Measurements from ENCODE around the gene TTC3. TPM values are rescaled to one million over a fixed set of nuclear protein-coding genes. Genes with fewer than 3 reads are reported as not detected.

Gene TTC3
- total and polyA plus RNA-seq, 9 of the 15 experiments (the other 6 are each of a cell fraction or from before 2014, with no cell fraction given) = 17.5 to 92.0 (median 59.5) TPM

DNA sequence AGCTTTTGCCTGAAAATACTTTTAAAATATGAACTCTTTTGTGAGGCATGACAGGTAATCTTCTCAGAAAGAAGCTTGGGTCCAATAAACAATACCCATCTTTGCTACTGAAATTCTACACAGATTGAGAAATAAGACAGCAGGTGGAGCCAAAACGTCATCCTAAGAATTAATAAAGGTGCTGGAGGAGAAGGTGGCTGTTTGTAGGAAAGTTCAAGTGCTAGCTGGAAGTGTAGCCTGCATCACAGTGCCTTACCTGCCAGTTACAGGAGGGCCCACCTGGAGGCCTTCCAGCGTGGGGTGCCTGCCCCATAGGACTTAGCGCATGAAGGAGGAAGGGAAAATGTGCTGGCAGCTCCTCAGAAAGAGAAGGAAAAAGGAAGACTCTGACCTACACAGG is 93.7 kb downstream of the TTC3 start (continued):
- TF ChIP-seq REST (IDR thresholded peaks at IDR 0.05; ENCODE audit: borderline replicate concordance) (peak; percentile 56; the same call in 1 of the 2 replicates), REST (CRISPR knock-in tag; IDR thresholded peaks at IDR 0.05; ENCODE audit: low read depth) (no peak), POLR3A (IDR thresholded peaks at IDR 0.05; ENCODE audit: borderline replicate concordance, extremely low read depth, insufficient read depth, insufficient read length) (no peak), CTCF (IDR thresholded peaks at IDR 0.05 in 2 of 3, conservative IDR thresholded peaks at IDR 0.05 in 1 of 3; ENCODE audit: insufficient read depth in 2 of 3, low read depth in 1 of 3, low read length in 3 of 3) (peak in 2 of 3 experiments; percentile 40 to 60; a peak in 4 of 6 replicates), FUS (optimal IDR thresholded peaks at IDR 0.05; ENCODE audit: low read depth, low read length) (no peak), ZNF436 (CRISPR knock-in tag; IDR thresholded peaks at IDR 0.05) (no peak), NR2C2 (CRISPR knock-in tag; IDR thresholded peaks at IDR 0.05) (no peak), NR2C2 (tag; IDR thresholded peaks at IDR 0.05) (no peak)
- TF ChIP-seq, protein P1, sequence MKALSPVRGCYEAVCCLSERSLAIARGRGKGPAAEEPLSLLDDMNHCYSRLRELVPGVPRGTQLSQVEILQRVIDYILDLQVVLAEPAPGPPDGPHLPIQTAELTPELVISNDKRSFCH (CRISPR knock-in tag; IDR thresholded peaks at IDR 0.05) = no peak
- TF ChIP-seq, protein P1 (tag; IDR thresholded peaks at IDR 0.05) = no peak
